Esophagus (tissue), 2 donors: ENCODE data around the gene ESRRG. TPM values are rescaled to one million over a fixed set of nuclear protein-coding genes. Genes with fewer than 3 reads are reported as not detected.

ENCODE experiments used
- H3K27ac ChIP-seq, 2 donors: one replicate each; pipeline ENCODE4 v1.5.1; 2013; ENCODE audit warnings: low read depth in 2 of 2, mild to moderate bottlenecking in 2 of 2, inconsistent platforms in 1 of 2, low read length in 1 of 2, moderate library complexity in 1 of 2
- H3K27me3 ChIP-seq, 2 donors: one replicate each; pipeline ENCODE4 v1.6.1; 2013; ENCODE audit warnings: low read length in 2 of 2, control low read depth in 1 of 2, mild to moderate bottlenecking in 1 of 2; ENCODE audit not compliant: insufficient read depth in 2 of 2, control insufficient read depth in 1 of 2
- H3K36me3 ChIP-seq, 2 donors: one replicate each; pipeline ENCODE4 v1.6.1; 2013; ENCODE audit warnings: low read length in 1 of 2; ENCODE audit not compliant: control insufficient read depth in 2 of 2, insufficient read depth in 2 of 2
- H3K4me1 ChIP-seq, 2 donors: one replicate each; pipeline ENCODE4 v1.6.1; 2013; ENCODE audit warnings: low read length in 1 of 2; ENCODE audit not compliant: control insufficient read depth in 2 of 2, insufficient read depth in 2 of 2
- H3K4me3 ChIP-seq, 2 donors: one replicate each; pipeline ENCODE4 v1.5.1; 2013; ENCODE audit warnings: low read length in 2 of 2, mild to moderate bottlenecking in 2 of 2, low read depth in 1 of 2, moderate library complexity in 1 of 2
- H3K9me3 ChIP-seq, 2 donors: one replicate each; pipeline ENCODE4 v1.6.1; 2013; ENCODE audit warnings: mild to moderate bottlenecking in 2 of 2, low read depth in 1 of 2, low read length in 1 of 2, moderate library complexity in 1 of 2; ENCODE audit not compliant: control insufficient read depth in 2 of 2, insufficient read depth in 1 of 2
- WGBS, 2 donors: extraction: QIAGEN DNeasy Blood & Tissue Kit; methylation state at CpG; one replicate each; pipeline ENCODE4 v1.1.7; 2013; 5-methylcytosine and 5-hydroxymethylcytosine counted together
- polyA plus RNA-seq, 2 donors: library from polyadenylated mRNA; stranded (reverse); fragments of 200-250 nt; gene quantifications; one replicate each; pipeline ENCODE4 v1.2.3, GENCODE V29; 2013
- donor health status: healthy with polysubstance abuse.
- donor health status: Bipolar disorder and iron deficiency.

Gene ESRRG
- polyA plus RNA-seq, 2 donors, result 0.12 TPM

- Histone ChIP-seq H3K4me3 (no peak overlapping the region), H3K9me3 (no peaks in the 10 kb centered on the region), H3K27ac (no peak overlapping the region), H3K4me1 (no peaks in the 10 kb centered on the region), H3K36me3 (no peaks in the 10 kb centered on the region), H3K27me3 (no peaks in the 10 kb centered on the region)
- WGBS, 2 donors, result 72 to 76% methylated on average over 4 of the region's 4 CpGs
These were observed 70.2 kb downstream of the ESRRG start for GRCh38 chr1:216653001-216653400.

GRCh38 chr1:216651826-216652418 lies 71.3 kb downstream of the ESRRG start:
- no peaks in the 10 kb centered on the region for H3K9me3 ChIP-seq
- no peak overlapping the region for H3K4me3 ChIP-seq
- H3K27ac ChIP-seq, result no peak overlapping the region
- 84 to 88% methylated on average over 6 of the region's 6 CpGs for WGBS, 2 donors
- no peaks in the 10 kb centered on the region for H3K4me1 ChIP-seq
- no peaks in the 10 kb centered on the region for H3K27me3 ChIP-seq
- no peaks in the 10 kb centered on the region for H3K36me3 ChIP-seq

DNA sequence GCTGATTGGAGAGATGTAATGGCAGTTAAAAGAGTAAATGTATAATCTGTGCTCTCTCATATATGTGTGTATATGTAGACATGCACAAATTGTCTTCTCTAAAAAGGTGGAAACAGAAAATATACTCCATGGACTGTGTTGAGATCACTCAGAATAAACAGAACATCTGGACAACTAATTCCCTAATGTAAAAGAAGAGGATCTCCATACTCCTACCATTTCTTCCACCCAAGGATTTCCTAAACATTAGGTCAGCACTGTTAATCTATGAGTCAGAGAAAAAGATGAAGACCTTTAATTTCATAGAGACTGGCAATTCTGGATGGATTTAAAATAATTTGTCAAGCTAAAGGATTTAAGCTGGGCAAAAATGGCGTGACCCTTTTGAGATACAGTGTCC lies 80.1 kb downstream of the ESRRG start:
- no peaks in the 10 kb centered on the region for H3K27me3 ChIP-seq
- no peaks in the 10 kb centered on the region for H3K4me1 ChIP-seq
- no peak overlapping the region for H3K4me3 ChIP-seq
- H3K9me3 ChIP-seq, result no peaks in the 10 kb centered on the region
- no peak overlapping the region for H3K27ac ChIP-seq
- H3K36me3 ChIP-seq, result no peaks in the 10 kb centered on the region
- 76 to 82% methylated on average over 1 of the region's 1 CpG for WGBS, 2 donors

GRCh38 chr1:216641669-216642460 lies 81.4 kb downstream of the ESRRG start:
- no peaks in the 10 kb centered on the region for H3K36me3 ChIP-seq
- H3K9me3 ChIP-seq, result no peaks in the 10 kb centered on the region
- H3K27me3 ChIP-seq, result no peaks in the 10 kb centered on the region
- H3K4me3 ChIP-seq, result no peak overlapping the region
- 85 to 87% methylated on average over 2 of the region's 2 CpGs for WGBS, 2 donors
- no peak overlapping the region for H3K27ac ChIP-seq
- H3K4me1 ChIP-seq, result no peaks in the 10 kb centered on the region

DNA sequence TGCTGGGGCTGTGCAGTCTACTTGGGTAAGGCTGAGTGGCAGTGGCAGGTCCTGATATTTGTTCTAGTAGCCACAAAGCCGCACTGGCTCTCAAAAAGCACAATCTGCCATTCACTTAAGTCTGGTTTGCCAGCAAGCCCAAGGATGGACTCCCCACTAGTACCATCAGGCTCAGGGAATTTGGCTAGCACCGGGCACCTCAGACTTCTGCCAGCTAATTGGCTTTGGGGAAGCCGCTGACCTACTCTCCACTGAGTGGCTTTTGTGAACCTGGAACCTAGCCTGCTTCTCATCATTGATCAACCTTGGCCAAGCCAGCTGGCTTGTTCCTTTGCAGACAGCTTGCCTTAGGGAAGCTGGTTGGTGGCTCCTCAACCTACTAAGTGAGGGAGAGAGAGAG lies 83.1 kb downstream of the ESRRG start:
- Histone ChIP-seq H3K27me3 (no peaks in the 10 kb centered on the region), H3K4me1 (no peaks in the 10 kb centered on the region), H3K9me3 (no peaks in the 10 kb centered on the region), H3K27ac (no peak overlapping the region), H3K4me3 (no peak overlapping the region), H3K36me3 (no peaks in the 10 kb centered on the region)
- WGBS, 2 donors, result 89 to 92% methylated on average over 3 of the region's 3 CpGs

- Histone ChIP-seq H3K27ac (no peak overlapping the region), H3K27me3 (no peaks in the 10 kb centered on the region), H3K4me1 (no peaks in the 10 kb centered on the region), H3K36me3 (no peaks in the 10 kb centered on the region), H3K9me3 (no peaks in the 10 kb centered on the region), H3K4me3 (no peak overlapping the region)
- 67 to 70% methylated on average over 3 of the region's 3 CpGs for WGBS, 2 donors
These were observed 90.2 kb downstream of the ESRRG start for GRCh38 chr1:216632980-216633379.

GRCh38 chr1:216630532-216630931 lies 92.7 kb downstream of the ESRRG start:
- Histone ChIP-seq H3K27me3 (no peaks in the 10 kb centered on the region), H3K27ac (no peak overlapping the region), H3K4me1 (no peaks in the 10 kb centered on the region), H3K9me3 (no peaks in the 10 kb centered on the region), H3K4me3 (no peak overlapping the region), H3K36me3 (no peaks in the 10 kb centered on the region)
- 74 to 81% methylated on average over 2 of the region's 2 CpGs for WGBS, 2 donors

- WGBS, 2 donors, result 71 to 73% methylated on average over 3 of the region's 3 CpGs
- Histone ChIP-seq H3K4me1 (no peaks in the 10 kb centered on the region), H3K9me3 (no peaks in the 10 kb centered on the region), H3K36me3 (no peaks in the 10 kb centered on the region), H3K27me3 (no peaks in the 10 kb centered on the region), H3K27ac (no peak overlapping the region), H3K4me3 (no peak overlapping the region)
These were observed 96.0 kb downstream of the ESRRG start for GRCh38 chr1:216627252-216627651.

GRCh38 chr1:216626394-216627067 lies 96.7 kb downstream of the ESRRG start:
- no peaks in the 10 kb centered on the region for H3K27me3 ChIP-seq
- H3K4me3 ChIP-seq, result no peak overlapping the region
- no peaks in the 10 kb centered on the region for H3K36me3 ChIP-seq
- WGBS, 2 donors, result 85 to 87% methylated on average over 6 of the region's 6 CpGs
- no peaks in the 10 kb centered on the region for H3K4me1 ChIP-seq
- H3K9me3 ChIP-seq, result no peaks in the 10 kb centered on the region
- H3K27ac ChIP-seq, result no peak overlapping the region
